K562 (cell line): Measurements from ENCODE around the gene TUBB4B. TPM values are rescaled to one million over a fixed set of nuclear protein-coding genes. Genes with fewer than 3 reads are reported as not detected.

ENCODE experiments used
- DDX20 ChIP-seq: fragments of 450-650 bp; IDR thresholded peaks from 2 replicates; pipeline ENCODE4 v1.6.1; 2016; ENCODE audit warnings: missing genetic modification characterization, low read depth, mild to moderate bottlenecking, missing compliant biosample characterization, moderate library complexity
- POLR2B ChIP-seq: fragments of 450-650 bp; IDR thresholded peaks from 2 replicates; pipeline ENCODE4 v1.6.1; 2018; ENCODE audit warnings: low read depth; ENCODE audit not compliant: partially characterized antibody
- SMAD3 ChIP-seq: fragments of 450-650 bp; formaldehyde crosslinking; conservative IDR thresholded peaks from 2 replicates; pipeline ENCODE4 v1.4.0; 2020; ENCODE audit warnings: mild to moderate bottlenecking
- STAT5B ChIP-seq: fragments of 250-450 bp; sonication (Bioruptor Pico); IDR thresholded peaks from 2 replicates; pipeline ENCODE4 v1.8.0; 2021; ENCODE audit warnings: mild to moderate bottlenecking, inconsistent platforms
- ZNF23 ChIP-seq: fragments of 250-450 bp; sonication (Bioruptor Pico); IDR thresholded peaks from 2 replicates; pipeline ENCODE4 v1.4.0; 2020; ENCODE audit warnings: mild to moderate bottlenecking
- ZNF551 ChIP-seq: fragments of 250-450 bp; sonication (Bioruptor Pico); IDR thresholded peaks from 2 replicates; pipeline ENCODE4 v1.5.0; 2021; ENCODE audit warnings: mild to moderate bottlenecking, moderate library complexity
- ZNF589 ChIP-seq: fragments of 200-800 bp; sonication (Bioruptor generic); IDR thresholded peaks from 2 replicates; pipeline ENCODE4 v1.6.1; 2016; ENCODE audit warnings: low read depth, missing genetic modification characterization, missing compliant biosample characterization
- ZNF75A ChIP-seq: fragments of 450-650 bp; formaldehyde crosslinking; IDR thresholded peaks from 2 replicates; pipeline ENCODE4 v1.4.0; 2020; ENCODE audit warnings: mild to moderate bottlenecking
- polyA plus RNA-seq, 8 experiments: library from polyadenylated mRNA; depleted of rRNA in 4 of 8; stranded (reverse) in 5 of 8; unstranded in 3 of 8; fragments of >200 nt; fragmentation: Nextera tagmentation in 2 of 8; fragmentation: Illumina TruSeq in 1 of 8; extraction: Ambion mirVana in 2 of 8; extraction: Trizol in 1 of 8; gene quantifications; 2 replicates each; pipeline versions ENCODE4 v1.2.1 to v1.2.3, GENCODE V29; 2011 to 2014; ENCODE audit warnings: inconsistent platforms in 1 of 8, missing spikeins in 1 of 8
- total RNA-seq, 7 experiments: library from RNA; depleted of rRNA in 6 of 7; stranded (reverse); fragments of >200 nt in 6 of 7; fragmentation: Illumina TruSeq in 2 of 7; extraction: Trizol in 2 of 7; gene quantifications; 2 replicates each; pipeline versions ENCODE4 v1.2.1 to v1.2.3, GENCODE V29; 2011 to 2021; ENCODE audit warnings: low replicate concordance in 1 of 7
- TF ChIP-seq, protein P1 (sequence below): fragments of 450-650 bp; formaldehyde crosslinking; IDR thresholded peaks from 2 replicates; pipeline ENCODE4 v1.4.0; 2022; ENCODE audit warnings: missing genetic modification characterization
- TF ChIP-seq, protein P2 (sequence below): fragments of 450-650 bp; IDR thresholded peaks from 2 replicates; pipeline ENCODE4 v1.6.1; 2016; ENCODE audit warnings: borderline replicate concordance
- TF ChIP-seq, protein P3 (sequence below): fragments of 450-650 bp; IDR thresholded peaks from 2 replicates; pipeline ENCODE4 v1.6.1; 2017; ENCODE audit warnings: antibody characterized with exemption
- TF ChIP-seq, protein P4 (sequence below): fragments of 250-450 bp; sonication (Bioruptor Pico); IDR thresholded peaks from 2 replicates; pipeline ENCODE4 v1.4.0; 2020
- TF ChIP-seq, protein P5 (sequence below), 2 experiments: fragments of 450-650 bp; IDR thresholded peaks; 2 replicates each; pipeline ENCODE4 v1.6.1; 2016

Gene TUBB4B
- total and polyA plus RNA-seq, 9 of the 15 experiments (the other 6 are each of a cell fraction or from before 2014, with no cell fraction given), result 24.1 to 443 (median 268) TPM

DNA sequence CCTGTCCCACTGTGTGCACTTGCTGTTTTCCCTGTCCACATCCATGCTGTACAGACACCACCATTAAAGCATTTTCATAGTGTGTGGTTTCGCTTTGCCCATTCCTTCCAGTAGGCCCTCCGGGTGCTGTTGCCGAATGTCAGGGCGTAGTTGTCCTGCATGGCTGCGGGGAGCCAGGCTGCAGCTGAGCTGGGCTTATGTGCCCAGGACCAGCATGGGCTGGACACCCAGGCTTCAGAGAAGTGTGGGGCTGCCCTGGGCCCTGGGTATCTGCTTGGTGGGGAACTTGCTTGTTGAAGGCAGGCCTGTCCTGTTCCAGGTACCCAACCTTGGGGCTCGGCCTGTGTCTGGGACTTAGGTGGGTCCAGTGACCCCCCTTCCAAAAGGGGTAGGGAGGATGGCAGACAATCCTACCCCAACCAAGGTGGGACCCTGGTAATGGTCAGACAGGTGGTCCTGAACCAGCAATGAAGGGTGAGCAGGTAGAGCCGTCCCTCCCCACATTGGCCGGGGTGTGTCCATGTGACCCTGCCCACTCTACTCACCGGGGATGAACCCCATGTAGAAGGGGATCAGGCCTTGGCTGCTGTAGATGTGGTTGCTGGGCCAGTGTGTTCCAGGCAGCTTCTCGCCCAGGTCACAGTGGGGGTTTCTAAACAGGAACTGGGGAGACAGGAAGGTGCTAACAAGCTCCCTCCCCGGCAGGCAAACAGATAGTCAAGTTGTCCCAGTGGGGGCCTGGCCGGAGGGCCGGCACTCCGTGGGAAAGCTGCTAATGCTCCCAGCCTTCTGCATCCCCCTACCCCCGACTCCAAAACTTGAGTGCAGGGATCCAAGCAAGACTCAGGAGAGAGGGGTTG lies 2.8 kb downstream of the TUBB4B start (continued):
- TF ChIP-seq, protein P1, sequence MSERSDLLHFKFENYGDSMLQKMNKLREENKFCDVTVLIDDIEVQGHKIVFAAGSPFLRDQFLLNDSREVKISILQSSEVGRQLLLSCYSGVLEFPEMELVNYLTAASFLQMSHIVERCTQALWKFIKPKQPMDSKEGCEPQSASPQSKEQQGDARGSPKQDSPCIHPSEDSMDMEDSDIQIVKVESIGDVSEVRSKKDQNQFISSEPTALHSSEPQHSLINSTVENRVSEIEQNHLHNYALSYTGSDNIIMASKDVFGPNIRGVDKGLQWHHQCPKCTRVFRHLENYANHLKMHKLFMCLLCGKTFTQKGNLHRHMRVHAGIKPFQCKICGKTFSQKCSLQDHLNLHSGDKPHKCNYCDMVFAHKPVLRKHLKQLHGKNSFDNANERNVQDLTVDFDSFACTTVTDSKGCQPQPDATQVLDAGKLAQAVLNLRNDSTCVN (CRISPR knock-in tag), result peak; percentile 89; the same call in 1 of the 2 replicates
- TF ChIP-seq POLR2B (peak; percentile 81), SMAD3 (CRISPR knock-in tag) (0 out of 2 replicates have a peak, but pooled peaks have one; percentile 62), STAT5B (CRISPR knock-in tag) (no peak), ZNF75A (CRISPR knock-in tag) (no peak), ZNF551 (0 out of 2 replicates have a peak, but pooled peaks have one; percentile 63), ZNF589 (CRISPR knock-in tag) (no peak), ZNF23 (CRISPR knock-in tag) (no peak), DDX20 (tag) (no peak)
- TF ChIP-seq, protein P2, sequence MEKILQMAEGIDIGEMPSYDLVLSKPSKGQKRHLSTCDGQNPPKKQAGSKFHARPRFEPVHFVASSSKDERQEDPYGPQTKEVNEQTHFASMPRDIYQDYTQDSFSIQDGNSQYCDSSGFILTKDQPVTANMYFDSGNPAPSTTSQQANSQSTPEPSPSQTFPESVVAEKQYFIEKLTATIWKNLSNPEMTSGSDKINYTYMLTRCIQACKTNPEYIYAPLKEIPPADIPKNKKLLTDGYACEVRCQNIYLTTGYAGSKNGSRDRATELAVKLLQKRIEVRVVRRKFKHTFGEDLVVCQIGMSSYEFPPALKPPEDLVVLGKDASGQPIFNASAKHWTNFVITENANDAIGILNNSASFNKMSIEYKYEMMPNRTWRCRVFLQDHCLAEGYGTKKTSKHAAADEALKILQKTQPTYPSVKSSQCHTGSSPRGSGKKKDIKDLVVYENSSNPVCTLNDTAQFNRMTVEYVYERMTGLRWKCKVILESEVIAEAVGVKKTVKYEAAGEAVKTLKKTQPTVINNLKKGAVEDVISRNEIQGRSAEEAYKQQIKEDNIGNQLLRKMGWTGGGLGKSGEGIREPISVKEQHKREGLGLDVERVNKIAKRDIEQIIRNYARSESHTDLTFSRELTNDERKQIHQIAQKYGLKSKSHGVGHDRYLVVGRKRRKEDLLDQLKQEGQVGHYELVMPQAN, result 0 out of 2 replicates have a peak, but pooled peaks have one; percentile 8
- TF ChIP-seq, protein P3, sequence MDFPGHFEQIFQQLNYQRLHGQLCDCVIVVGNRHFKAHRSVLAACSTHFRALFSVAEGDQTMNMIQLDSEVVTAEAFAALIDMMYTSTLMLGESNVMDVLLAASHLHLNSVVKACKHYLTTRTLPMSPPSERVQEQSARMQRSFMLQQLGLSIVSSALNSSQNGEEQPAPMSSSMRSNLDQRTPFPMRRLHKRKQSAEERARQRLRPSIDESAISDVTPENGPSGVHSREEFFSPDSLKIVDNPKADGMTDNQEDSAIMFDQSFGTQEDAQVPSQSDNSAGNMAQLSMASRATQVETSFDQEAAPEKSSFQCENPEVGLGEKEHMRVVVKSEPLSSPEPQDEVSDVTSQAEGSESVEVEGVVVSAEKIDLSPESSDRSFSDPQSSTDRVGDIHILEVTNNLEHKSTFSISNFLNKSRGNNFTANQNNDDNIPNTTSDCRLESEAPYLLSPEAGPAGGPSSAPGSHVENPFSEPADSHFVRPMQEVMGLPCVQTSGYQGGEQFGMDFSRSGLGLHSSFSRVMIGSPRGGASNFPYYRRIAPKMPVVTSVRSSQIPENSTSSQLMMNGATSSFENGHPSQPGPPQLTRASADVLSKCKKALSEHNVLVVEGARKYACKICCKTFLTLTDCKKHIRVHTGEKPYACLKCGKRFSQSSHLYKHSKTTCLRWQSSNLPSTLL, result no peak
- TF ChIP-seq, protein P4, sequence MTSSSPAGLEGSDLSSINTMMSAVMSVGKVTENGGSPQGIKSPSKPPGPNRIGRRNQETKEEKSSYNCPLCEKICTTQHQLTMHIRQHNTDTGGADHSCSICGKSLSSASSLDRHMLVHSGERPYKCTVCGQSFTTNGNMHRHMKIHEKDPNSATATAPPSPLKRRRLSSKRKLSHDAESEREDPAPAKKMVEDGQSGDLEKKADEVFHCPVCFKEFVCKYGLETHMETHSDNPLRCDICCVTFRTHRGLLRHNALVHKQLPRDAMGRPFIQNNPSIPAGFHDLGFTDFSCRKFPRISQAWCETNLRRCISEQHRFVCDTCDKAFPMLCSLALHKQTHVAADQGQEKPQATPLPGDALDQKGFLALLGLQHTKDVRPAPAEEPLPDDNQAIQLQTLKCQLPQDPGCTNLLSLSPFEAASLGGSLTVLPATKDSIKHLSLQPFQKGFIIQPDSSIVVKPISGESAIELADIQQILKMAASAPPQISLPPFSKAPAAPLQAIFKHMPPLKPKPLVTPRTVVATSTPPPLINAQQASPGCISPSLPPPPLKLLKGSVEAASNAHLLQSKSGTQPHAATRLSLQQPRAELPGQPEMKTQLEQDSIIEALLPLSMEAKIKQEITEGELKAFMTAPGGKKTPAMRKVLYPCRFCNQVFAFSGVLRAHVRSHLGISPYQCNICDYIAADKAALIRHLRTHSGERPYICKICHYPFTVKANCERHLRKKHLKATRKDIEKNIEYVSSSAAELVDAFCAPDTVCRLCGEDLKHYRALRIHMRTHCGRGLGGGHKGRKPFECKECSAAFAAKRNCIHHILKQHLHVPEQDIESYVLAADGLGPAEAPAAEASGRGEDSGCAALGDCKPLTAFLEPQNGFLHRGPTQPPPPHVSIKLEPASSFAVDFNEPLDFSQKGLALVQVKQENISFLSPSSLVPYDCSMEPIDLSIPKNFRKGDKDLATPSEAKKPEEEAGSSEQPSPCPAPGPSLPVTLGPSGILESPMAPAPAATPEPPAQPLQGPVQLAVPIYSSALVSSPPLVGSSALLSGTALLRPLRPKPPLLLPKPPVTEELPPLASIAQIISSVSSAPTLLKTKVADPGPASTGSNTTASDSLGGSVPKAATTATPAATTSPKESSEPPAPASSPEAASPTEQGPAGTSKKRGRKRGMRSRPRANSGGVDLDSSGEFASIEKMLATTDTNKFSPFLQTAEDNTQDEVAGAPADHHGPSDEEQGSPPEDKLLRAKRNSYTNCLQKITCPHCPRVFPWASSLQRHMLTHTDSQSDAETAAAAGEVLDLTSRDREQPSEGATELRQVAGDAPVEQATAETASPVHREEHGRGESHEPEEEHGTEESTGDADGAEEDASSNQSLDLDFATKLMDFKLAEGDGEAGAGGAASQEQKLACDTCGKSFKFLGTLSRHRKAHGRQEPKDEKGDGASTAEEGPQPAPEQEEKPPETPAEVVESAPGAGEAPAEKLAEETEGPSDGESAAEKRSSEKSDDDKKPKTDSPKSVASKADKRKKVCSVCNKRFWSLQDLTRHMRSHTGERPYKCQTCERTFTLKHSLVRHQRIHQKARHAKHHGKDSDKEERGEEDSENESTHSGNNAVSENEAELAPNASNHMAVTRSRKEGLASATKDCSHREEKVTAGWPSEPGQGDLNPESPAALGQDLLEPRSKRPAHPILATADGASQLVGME (CRISPR knock-in tag), result no peak
- TF ChIP-seq, protein P5, sequence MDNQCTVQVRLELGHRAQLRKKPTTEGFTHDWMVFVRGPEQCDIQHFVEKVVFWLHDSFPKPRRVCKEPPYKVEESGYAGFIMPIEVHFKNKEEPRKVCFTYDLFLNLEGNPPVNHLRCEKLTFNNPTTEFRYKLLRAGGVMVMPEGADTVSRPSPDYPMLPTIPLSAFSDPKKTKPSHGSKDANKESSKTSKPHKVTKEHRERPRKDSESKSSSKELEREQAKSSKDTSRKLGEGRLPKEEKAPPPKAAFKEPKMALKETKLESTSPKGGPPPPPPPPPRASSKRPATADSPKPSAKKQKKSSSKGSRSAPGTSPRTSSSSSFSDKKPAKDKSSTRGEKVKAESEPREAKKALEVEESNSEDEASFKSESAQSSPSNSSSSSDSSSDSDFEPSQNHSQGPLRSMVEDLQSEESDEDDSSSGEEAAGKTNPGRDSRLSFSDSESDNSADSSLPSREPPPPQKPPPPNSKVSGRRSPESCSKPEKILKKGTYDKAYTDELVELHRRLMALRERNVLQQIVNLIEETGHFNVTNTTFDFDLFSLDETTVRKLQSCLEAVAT (IDR thresholded peaks at IDR 0.05), result 0 out of 4 replicates have a peak, but pooled peaks of 1 of the 2 experiments have one; percentile 7
